Left kidney (tissue), 2 donors: Measurements from ENCODE around the gene ITSN1. TPM values are rescaled to one million over a fixed set of nuclear protein-coding genes. Genes with fewer than 3 reads are reported as not detected.

ENCODE experiments used
- DNase-seq: peaks from one replicate; pipeline ENCODE4 v3.0.0-alpha.2; 2013
- polyA plus RNA-seq: library from polyadenylated mRNA; unstranded; fragments of 120-200 nt; gene quantifications from one replicate; pipeline ENCODE4 v1.2.1, GENCODE V29; 2013; ENCODE audit not compliant: insufficient read length

ITSN1 gene
- polyA plus RNA-seq, 1 donor = 56.2 TPM

- DNase-seq = no peak
Observed at GRCh38 chr21:33932731-33933130, 290.4 kb downstream of the ITSN1 start.

DNA sequence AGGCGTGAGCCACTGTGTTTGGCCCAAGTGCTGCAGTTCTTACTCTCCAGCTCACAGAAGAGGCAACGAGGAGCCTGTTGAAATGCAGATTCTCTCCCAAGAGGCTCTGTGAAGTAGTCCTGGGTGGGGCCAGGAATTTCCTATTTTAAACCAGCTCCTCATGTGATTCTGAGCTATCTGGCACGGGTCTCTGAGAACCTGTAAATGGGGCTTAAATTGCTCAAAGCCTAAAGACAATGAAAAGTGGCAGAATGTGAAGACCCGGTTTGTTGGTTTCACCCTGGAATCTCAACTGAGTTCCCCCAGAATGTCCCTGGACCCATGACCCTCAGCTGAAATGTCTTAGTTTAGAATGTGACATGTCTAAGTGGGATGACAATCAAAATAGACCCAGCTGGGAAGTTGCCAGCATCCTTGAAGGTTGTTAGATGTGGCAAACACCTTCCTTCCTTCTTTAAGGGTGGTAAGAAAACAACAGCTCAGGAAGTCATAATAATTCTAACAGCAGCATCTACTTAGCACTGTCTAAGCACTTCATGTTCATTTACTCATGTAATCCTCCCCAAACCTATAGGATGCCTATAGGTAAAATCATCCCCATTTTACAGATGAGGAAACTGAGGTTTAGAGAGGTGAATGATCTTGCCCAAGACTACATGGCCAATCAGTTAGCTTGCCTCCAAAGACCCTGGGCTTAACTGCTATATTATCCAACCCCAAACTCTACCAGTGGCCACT, 294.2 kb downstream of the ITSN1 start:
- DNase-seq = no peak

GRCh38 chr21:33937146-33937545, 294.8 kb downstream of the ITSN1 start:
- DNase-seq = no peak

GRCh38 chr21:33937931-33938339, 295.6 kb downstream of the ITSN1 start:
- DNase-seq = no peak

DNA sequence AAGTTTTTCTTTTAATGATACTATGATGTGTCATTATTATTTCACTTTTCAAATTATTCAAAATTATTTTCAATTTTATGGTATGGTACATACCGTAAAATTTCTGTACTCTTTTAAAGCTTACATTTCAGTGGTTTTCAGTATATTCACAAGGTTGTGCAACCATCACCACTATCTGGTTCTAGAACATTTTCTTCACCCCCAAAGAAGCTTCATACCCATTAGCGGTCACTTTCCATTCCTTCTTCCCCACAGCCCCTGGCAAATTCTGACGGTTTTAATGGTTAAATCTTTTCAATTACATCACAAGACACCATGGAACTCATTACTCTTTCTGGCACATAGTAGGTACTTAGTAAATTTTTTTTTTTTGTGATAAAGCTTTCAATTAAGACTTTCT, 296.1 kb downstream of the ITSN1 start:
- DNase-seq = no peak

DNA sequence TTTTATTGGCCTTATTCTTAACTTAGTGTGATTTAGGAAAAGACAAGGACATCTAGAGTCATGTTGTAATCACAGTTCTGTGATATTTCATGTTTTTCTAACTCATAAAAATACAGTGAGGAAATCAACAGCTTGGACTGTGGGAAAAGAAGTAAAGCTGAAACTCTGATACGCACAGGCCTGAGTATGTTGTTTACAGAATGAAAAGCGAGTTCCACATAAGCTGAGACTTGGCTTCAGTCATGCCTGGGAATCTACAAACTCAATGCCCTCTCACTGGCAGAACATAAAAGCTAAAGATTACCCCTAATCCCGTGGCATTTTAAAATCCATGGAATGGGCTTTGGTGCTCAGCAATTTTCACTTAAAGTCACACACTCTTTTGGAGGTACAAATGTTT, 296.9 kb downstream of the ITSN1 start:
- DNase-seq = no peak

- DNase-seq = no peak
Observed at GRCh38 chr21:33940164-33940880, 298.0 kb downstream of the ITSN1 start.

DNA sequence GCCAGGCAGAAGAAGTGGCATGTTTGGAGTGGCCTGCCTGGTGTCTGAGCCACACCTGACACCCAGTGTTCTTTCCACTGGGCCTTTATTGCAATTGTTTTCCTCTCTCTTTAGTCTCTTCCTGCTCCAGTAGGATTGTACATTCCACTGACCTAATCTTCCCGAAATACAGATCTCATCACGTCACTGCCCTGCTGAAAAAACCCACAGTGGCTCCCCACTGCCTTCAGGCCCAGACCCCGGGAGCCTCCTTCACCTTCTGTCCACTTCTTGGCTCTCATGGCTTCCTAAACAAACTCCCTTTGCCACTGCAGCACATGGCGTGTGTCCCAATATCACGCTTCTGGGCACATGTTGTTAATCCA, 298.6 kb downstream of the ITSN1 start:
- DNase-seq = no peak

GRCh38 chr21:33942426-33942825, 300.1 kb downstream of the ITSN1 start:
- DNase-seq = no peak

GRCh38 chr21:33943293-33943692, 301.0 kb downstream of the ITSN1 start:
- no peak for DNase-seq

- no peak for DNase-seq
Observed at GRCh38 chr21:33944185-33944763, 302.0 kb downstream of the ITSN1 start.

GRCh38 chr21:33945652-33946270, 303.5 kb downstream of the ITSN1 start:
- no peak for DNase-seq

GRCh38 chr21:33947451-33948095, 305.3 kb downstream of the ITSN1 start:
- no peak for DNase-seq

- no peak for DNase-seq
Observed at GRCh38 chr21:33948096-33948950, 306.0 kb downstream of the ITSN1 start.

DNA sequence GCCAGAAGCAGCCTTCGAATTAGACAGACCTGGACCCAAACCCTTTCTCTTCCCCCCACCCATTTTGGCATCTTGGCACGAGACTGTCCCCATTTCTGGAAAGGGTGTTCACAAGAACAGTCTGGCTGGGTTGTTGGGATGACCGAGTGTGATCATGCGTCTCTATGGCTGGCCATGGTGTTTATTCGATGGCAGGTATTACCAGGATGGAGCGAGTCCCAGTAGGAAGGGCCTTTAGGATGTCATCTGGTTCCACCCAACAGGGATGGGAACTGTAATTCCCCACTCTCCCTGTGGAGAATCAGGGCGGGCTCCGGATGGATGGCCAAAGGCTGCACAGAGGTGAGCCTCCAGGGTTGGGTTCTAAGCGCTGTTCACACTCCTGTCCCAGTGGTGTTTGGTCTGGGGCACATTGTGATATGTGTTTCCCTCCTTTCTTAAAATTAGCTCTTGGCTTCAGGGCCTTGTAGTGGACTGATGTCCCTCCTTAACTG, 306.7 kb downstream of the ITSN1 start:
- no peak for DNase-seq

Other genes with a start within 250 kb of the ITSN1 start
- gene IFNGR2, start 239.1 kb upstream of the ITSN1 start, polyA plus RNA-seq = 82.2 TPM
- gene TMEM50B, start 162.5 kb upstream of the ITSN1 start, polyA plus RNA-seq = 60.5 TPM
- 6.1 TPM for gene DNAJC28, start 150.8 kb upstream of the ITSN1 start, polyA plus RNA-seq
- 92.6 TPM for gene GART, start 100.4 kb upstream of the ITSN1 start, polyA plus RNA-seq
- gene SON, start 99.5 kb upstream of the ITSN1 start, polyA plus RNA-seq = 447 TPM
- 51.4 TPM for gene DONSON, start 53.8 kb upstream of the ITSN1 start, polyA plus RNA-seq
- gene CRYZL1, start 760 bp upstream of the ITSN1 start, polyA plus RNA-seq = 86.4 TPM